Activated T-helper 1 cell treated with Interleukin-2 at 50 U/mL for 16 hours (primary cell): ENCODE measurements around the gene CABP4.

Experiments
- DNase-seq: peaks from one replicate; pipeline ENCODE4 v3.0.0-alpha.2; 2020; ENCODE audit warnings: low read depth

CABP4 gene

DNA sequence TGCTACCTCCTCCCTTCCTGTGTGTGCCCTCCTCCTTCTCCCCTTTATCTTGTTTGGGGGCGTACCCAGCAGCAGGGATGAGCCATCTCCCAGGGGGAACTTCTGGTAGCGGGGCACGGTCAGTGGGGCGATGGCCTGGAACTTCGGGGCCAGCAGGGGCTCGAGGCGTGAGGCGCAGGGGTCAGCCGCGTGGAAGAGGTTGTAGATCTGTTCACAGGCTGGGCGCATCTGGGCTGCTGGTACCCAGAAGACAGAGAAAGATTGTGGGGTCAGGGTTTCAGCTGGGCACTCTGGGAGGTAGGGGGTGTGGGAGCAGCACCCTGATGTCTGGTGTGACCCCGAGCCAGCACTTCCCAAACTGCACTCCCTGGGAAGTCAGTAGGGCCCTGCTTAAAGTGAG lies 41.0 kb downstream of the CABP4 start:
- DNase-seq, result no peak

DNA sequence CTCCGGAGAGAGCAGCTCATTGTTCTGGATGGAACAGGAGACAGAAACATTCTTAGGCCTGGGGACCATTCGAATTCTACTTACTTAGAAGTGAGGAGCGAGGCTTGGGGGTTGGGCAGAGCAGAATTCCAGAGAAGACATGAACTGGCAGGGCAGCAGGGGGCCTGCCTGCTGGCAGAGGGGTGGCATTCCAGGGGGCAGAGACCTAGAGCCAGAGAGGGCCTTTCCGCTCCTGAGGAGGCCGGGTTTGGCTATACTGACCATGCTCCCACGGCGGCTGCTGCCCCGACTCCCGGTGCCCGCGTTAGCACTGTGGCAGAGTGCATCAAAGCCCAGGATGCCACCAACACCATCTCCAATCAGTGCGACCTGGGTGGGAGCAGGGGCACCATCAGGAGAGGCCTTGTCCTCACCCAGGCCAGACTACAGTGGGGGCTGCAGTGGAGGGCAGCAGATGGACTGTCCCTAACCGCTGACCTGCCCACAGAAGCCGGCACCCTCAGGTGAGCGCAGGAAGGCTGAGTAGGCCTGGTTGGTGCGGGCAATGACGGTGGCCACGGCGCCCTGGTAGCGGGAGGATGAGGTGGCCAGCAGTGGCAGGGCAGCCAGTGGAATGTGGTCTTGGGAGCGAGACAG lies 42.6 kb downstream of the CABP4 start:
- no peak for DNase-seq

DNA sequence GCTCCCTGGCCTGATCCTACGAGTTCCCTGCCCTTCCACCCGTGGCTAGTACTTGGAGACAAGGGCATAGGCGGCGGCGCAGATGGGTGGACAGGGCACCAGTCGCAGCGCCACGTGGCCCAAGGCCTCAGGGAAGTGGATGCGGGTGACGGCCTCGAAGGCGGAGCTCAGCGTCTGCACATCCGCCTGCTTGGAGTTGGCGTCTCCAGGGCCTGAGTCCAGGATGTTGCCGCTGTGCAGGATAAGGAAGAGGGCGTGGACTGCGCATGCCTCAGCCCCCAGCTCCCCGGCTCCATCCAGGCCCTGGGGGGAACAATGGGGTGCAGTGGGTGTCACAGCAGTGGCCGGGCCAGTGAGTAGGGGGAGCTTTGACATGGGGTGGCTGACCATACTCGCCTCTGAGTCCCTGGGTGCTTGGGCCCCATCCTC lies 43.4 kb downstream of the CABP4 start:
- no peak for DNase-seq

DNA sequence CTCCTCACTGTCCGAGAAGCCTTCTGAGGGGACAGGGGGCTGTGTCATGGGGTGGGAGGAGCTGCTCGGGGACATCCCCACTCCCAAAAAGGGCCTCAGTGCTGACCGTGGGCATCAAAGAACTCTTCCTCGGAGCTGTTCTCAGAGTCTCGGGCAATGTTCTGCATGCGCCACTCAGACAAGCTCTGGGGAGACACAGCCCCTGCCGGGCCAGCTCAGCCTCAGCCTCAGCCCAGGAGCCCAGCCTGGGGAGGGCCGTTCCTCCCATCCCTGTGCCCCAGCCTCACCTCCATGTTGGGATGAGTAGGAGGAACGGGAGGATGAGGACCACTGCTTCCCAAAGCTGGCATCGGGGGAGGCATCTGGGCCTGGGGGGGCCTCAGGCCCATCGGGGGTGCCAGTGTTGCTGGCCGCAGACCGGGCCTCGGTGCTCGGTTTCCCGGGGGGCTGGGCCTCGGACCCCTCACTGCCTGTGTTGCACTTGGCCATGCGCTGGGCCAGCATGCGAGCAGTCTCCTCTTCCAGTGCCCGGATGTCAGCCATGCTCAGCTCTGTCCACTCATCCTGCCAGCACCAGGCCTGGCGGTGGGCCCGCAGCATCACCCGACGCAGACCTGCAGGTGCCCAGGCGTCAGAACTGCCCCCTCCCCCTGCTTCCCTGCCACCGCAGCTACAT lies 44.8 kb downstream of the CABP4 start:
- DNase-seq, result no peak

DNA sequence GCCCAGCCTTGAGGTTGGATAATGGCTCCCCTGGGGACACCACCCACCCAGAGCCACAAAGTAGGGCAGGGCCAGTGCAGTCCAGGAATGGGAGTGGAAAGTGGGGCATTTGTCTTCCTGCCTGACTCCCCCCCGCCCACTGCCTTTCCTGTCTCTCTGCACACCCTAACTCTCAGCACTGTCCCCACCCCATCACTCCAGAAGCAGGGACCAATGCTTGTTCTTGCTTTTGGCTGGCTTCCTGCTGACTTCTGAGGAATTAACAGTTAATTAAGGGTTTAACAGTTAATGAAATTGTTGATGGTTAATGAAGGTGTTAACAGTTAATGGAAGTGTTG lies 45.3 kb downstream of the CABP4 start:
- no peak for DNase-seq

DNA sequence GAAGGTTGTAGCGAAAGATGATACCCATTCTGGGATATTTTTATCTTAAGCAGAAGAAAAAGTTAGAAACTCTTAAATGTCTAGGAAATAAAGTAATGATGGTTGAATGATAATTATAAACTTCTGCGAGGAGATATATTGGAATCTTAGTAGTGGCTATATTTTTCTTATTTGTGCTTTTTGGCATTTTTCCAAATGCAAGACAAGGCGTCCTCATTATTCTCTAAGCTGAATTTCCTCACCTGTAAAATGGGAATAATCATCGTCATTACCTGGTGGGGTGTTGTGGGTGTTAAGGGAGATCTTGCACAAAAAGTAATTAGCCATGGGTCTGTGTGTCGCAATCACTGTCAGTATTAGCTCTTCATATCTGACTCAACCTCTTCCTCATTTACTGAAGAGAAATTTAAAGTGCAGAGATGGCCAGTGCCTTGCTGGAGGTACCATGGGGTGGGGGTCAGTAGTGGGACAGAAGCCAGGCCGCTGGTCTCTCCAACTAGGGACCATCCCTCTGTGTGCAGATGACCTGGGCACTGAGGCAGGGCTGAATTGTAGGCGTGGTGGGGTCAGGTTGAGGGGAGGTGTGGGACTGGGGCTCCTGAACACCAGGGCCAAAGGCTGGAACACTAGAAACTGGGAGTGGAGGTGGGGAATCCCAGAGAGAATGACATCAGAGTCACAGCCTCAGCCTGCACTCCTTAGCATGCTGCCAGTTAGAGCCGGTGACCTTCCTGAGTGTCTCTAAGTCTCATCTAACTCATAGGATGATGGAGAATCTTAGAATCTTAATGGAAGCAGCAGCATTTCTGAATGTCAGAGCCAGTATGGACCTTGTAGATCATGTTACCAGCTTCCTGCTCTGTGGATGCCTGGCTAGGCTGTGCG lies 45.9 kb downstream of the CABP4 start:
- no peak for DNase-seq

DNA sequence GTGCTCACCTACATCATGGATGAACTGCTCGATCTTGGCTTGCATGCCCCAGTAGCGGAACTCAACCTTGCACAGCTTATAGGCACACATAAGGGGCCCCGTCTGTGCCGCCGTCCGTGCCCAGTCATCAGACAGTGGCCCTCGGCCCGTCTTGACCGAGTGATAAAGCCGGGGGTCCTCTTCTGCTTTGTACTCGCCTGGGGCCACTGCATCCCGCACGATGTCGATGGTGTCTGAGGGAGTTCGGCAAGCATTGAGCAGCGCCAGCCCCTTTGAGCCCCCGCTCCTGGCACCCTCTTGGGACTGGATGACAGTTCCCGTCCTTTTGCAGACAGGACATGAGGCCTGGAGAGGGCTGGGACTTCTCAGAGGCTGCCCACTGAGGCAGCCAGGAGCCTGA lies 46.7 kb downstream of the CABP4 start:
- DNase-seq, result no peak

DNA sequence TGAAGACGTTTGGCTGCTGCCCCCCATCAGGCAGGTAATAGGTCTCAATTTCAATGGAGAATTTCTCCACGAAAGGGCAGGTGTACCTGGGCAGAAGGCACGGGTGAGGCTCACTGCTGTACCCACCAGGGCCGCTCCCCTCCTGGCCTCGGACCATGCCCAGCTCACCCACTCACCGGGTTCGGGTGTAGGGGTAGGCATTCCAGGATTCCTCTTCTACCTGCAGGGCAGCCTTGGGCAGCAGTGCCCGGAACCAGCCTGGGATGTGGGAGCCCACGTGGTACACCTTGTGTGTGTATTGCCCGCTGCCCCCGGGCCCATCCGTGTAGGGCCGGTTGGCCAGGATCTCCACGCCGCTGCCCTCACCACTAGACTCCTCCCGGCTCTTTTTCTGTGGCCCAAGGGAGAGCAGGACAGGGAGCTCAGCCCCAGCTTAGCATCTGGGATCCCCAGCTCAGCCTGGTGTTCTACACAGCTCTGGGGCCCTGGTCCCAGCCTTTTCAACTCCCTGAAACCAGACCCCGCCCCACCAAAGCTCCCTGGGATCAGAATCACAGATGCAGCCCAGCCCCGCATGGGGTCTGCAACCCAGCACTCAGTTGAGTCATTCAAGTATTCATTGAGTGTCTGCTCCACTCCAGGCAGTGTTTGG lies 47.3 kb downstream of the CABP4 start:
- DNase-seq, result no peak

DNA sequence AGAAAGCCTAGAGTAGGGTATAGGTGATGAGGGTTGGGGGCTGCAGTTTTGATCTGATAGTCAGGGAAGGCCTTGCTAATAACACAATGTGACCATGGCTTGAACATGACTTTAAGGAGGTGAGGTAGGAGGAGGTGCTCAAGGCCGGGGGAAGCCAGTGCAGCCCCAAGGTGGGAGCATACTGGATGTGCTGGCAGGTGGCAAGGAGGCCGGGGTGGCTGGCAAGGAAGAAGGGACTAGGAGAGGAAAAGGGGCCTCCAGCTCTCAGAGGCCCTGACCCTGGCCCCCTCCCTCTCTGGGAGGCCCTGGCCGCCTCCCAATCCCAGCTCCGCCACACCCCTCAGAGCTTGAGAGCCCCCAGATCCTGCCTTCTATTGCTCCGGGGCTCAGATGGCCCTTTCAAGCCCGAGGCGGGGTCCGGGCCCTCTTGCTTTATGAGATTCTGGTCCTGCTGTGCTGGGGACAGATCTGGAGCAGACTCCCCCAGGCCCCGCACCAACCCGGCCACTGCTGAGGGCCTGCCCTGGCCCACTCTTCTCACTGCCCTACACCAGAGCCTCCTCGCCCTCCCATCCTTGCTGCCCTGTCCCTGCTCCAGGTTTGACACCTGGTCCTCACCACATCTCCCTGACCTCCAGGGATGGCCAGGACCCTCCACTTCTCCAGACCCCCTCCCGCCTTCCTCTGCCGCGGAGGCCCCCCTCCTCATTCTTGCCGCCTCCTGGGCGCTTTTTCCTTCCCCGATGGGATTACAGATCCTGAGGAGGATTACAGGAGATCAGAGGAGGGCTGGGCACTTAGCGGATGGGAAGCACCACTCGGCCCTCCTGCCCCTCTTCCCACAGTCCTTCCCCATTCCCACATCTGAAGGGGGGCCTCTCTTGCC lies 48.2 kb downstream of the CABP4 start:
- no peak for DNase-seq

DNA sequence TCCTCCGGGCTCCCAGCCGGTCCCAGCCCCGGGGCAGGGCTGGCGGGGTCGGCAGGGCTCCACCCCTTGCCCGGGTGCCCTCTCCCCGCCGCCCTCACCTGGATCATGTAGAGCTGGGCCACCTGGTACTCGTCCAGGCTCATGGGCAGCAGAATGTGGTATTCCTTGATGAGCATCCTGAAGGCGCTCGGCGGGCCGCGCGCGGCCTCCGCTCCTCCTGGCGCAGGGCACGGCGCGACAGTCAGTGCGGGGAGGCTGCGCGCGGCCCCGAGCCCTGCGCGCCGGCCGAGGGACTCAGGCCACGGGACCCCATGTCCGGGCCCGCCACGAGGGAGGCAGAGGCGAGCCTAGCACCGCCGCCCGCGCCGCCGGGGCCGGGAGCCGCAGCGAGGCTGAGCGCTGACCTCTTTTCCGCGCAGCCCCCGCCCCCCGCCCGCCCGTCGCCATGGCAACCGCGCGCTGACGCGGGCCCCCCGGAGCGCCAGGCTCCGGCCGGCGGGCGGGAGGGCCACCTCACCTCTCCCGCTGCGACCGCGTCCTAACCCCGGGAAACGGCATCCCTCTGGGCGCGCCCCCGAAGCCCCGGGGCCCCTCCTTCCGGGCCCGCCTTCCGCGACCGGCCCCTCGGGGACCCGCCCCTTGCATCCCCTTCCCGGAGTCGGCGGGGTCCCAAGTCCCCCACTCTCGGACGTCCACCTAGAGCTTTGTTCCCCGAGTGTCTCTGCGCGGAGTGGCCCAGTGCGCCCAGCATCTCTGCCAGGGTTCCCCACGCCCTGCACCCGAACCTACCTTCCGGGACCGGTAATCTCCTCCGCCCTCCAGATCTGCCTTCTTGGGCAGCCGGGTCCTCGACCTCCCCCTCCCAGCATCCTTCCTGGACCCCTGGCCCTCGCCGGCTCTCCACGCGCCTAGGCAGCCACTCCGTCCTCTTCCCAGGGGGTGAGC lies 49.1 kb downstream of the CABP4 start:
- no peak for DNase-seq

DNA sequence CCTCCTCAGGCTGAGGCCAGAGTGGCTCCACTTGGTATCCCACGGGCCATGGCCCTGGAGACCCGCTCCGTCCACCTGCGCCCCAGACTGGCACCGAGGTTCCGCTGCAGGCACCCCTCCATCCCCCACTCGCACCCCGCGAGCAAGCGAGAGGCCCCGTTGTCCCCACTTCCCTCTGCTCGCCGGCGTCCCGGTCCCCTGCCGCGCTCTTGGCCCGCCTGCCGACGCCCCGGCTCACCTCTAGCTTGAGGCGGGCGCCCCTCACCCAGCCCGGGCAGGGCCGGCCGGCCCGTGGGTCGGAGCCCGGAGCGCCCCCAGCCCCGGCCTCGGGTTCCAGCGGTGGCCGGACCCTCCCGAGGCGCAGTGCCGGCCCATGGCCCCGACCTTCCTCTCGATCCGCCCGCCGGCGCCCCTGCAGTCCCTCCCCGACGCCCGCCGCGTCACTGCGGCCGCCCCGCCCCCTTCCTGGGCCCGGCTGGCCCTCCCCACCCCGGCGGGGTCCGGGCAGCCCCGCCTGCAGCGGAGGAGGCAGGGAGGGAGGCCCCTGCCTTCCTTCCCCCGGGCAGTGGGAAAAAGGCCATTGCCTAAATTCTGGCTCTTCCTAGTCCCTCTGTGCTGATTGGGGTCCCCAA lies 49.9 kb downstream of the CABP4 start, which contains the start of gene PITPNM1:
Gene PITPNM1, minus strand, starts transcription at position 414 of the 632 bp plus-strand sequence. CDS start 1,183 bp downstream, outside the sequence.
- peak; percentile 62 for DNase-seq

DNA sequence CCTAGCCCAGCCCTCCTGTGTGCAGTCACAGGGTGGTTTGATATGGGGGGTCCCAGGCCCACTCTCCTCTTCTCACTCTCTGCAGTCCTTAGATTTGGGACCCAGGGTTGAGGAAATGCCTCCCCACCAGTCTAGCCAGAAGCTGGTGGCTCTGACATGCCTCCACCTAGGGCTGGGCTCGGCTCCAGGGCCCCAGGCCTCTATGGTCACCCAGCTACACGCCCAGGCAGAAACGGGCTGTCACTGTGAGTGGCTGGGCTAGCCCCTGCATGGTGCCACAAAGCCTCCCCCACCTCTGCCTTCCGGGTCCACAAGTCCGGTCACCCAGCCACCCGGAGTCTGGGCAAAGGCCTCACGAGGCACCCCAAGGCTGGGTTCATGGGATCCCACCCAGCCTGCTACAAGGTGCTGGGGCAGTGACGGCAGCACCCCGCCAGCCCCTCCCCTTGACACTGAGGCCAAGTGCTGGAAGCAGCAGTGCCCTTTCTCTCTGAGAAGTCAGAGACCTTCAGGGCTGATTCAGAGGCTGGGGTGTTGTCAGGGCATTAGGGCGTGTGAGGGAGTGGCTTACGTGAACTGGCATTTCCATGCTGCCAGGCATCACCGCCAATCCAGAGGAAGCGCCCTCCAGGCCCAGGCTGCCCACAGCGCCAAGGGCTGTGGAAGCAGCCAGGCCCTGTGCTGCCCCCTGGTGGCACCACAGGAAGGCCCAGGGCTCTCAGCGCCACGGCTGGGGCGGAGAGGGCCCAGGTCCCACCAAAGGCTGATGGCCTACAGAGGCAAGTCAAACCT lies 50.6 kb downstream of the CABP4 start:
- DNase-seq, result peak; percentile 83

DNA sequence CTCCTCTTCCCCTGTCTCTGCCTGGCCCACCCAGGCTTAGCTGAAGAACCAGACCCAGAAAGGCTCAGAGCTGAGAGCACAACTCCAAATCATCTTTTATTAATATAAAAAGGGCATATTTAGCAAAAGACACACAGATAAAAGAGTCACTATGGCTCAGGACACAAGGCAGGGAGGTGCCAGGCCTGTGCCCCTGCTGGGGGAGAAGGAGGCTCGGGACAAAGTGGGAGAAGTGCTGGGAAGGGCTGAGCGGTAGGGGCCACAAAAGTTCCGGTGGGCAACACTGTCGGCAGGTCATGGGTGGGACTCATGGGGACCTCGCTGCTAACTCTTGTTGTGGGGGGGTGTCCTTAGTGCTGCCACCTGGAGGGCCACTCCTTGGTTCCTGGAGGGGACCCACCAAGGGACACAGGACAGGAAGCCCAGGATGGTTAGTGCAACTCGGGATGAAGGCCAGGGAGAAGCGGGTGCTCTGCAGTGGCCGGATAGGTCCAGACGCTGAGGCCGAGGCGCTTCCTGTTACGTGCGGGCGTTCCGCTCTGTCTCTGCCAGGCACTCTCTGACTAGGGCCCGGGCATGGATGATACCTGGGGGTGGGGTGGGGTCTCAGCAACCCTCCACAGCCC lies 51.4 kb downstream of the CABP4 start:
- no peak for DNase-seq

DNA sequence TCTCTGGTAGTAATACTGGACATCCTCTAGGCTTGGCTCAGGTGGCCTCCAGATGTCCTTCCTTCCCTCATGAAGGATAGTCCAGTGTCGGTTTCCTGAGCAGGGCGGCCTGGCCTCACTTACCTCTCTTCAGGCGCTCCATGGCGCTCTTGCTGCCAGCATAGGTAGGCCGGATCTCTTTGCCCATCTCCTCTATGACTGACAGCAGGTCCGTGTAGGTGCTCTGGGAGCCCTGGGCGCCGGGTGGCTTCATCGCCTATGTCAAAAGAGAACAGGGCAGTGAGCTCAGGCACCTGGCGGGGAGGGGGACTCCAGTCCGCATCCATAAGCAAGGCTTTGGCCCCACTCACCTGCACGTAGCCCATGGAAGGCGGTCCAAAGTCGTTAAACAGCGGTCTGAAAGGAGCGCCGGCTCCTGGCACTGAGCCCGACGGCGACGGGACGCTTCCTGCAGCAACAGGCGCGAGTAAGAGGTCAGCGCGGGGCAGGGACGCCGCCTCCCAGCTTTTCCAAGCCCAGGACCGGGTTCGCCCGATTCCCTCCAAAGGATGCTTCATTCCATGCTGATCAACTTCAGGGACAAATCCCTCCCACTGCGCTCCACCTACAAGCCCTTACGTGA lies 52.2 kb downstream of the CABP4 start:
- no peak for DNase-seq

DNA sequence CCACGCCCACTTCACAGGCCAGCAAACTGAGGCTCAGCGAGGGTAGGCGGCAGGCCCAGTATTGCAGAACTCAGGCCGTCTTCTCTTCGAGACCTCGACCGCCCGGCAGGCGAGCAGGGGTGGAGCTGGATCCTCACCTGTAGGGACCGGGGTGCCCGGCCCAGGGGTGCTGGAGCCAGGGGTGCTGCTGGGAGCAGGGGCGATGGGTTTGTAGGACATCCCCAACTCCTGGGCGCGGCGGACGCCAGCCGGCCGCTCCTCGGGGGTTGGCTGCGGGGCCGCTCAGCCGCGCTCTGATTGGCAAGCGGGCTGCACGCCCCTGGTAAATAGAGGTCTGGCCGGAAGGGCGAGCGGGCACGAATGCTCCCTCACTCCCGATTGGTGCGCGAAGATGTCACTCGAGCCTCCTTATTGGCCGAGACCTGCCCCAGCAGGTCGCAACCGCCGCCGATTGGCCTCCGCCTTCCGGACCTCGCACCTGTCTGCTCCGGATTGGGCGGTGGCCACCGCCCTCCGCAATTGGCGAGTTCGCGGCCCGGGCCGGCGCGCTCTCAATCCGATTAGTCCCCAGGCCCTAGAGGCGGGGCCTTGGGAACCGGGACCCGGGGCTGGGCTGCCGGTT lies 52.8 kb downstream of the CABP4 start, which contains the start of gene CDK2AP2:
Gene CDK2AP2, minus strand, starts transcription at position 299 of the 622 bp plus-strand sequence. Its CDS starts 80 bp downstream, at position 219.
- DNase-seq, result peak; percentile 97

DNA sequence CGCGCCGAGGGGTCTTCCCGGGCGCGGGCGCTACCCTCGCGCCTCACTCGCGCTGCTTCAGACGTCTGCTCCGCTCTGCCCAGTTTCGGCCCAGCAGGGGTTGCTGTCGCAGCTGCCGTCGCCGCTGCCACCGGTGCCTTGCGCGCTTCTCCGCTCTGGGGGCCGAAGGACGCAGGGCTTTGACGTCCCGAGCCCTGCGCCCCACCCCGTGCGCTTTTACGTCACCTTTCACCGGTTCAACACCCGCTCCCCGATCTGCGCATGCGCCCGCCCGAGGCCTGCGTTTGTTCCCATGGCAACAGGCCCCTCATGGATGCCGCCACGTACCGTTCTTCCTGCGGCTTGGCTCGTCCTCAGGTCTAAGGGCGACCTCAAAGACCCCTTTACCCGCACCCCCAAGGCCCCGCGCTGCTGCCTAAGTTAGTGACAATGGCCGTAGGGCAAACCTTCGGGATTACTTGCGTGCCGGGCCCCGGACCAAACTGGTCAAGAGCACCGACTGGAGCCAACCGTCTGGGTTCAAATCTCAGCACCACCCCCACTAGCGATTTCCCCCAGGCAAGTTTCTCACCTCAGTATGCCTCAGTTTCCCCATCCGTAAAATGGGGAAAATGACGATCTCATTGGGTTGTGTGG lies 53.5 kb downstream of the CABP4 start:
- peak; percentile 96 for DNase-seq

DNA sequence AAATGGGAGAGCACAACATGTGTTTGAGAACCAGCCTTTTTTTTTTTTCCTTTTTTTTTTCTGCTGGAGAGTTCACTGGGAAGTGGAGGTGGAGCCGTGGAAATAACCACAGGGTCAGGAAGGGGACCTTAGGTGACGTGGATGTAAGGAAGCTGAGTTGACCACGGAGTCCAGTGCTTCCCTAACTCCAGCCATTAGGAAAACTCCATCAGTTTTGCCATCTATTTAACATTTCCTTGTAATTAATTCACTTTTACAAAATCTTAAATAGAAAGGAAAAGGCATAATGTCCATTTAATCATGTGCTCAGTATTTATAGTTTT lies 54.8 kb downstream of the CABP4 start:
- no peak for DNase-seq
